Measurements from ENCODE around the gene CALHM1. TPM values are rescaled to one million over a fixed set of nuclear protein-coding genes. Genes with fewer than 3 reads are reported as not detected.

The CALHM1 gene
- total RNA-seq, 1 donor from 2014 or later = not detected

DNA sequence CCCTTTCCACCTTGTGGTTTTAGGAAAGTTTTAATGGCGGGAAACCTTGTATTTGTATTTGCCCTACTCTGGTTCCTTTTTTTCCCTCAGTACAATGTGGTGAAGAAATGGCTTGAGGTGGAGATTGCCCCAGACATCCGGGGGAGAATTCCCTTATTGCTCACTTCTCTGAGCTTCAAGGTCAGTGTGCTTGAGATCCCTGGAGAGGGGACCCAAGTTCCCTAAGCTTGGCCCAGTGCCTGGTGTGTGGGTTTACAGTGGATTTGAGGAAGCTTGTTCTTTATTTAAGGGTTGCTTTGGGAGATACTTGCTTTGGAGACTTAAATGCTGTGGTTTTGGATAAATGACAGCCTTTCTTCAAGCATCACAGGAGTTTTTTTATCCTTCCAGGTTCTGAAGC, 24.8 kb downstream of the CALHM1 start:
- DNase-seq (ENCODE audit: extremely low spot score, unreplicated experiment) = no peak
- Mint-ChIP-seq H3K4me1 (ENCODE audit: unreplicated experiment) (no peaks in the 10 kb centered on the region), H3K27me3 (ENCODE audit: unreplicated experiment) (no peaks in the 10 kb centered on the region), H3K4me3 (ENCODE audit: unreplicated experiment) (no peak overlapping the region), H3K27ac (ENCODE audit: unreplicated experiment) (no peak overlapping the region), H3K9me3 (ENCODE audit: unreplicated experiment) (no peaks in the 10 kb centered on the region), H3K36me3 (ENCODE audit: unreplicated experiment) (peaks cover 53% of the 10 kb centered on the region)
- TF ChIP-seq, protein P1, sequence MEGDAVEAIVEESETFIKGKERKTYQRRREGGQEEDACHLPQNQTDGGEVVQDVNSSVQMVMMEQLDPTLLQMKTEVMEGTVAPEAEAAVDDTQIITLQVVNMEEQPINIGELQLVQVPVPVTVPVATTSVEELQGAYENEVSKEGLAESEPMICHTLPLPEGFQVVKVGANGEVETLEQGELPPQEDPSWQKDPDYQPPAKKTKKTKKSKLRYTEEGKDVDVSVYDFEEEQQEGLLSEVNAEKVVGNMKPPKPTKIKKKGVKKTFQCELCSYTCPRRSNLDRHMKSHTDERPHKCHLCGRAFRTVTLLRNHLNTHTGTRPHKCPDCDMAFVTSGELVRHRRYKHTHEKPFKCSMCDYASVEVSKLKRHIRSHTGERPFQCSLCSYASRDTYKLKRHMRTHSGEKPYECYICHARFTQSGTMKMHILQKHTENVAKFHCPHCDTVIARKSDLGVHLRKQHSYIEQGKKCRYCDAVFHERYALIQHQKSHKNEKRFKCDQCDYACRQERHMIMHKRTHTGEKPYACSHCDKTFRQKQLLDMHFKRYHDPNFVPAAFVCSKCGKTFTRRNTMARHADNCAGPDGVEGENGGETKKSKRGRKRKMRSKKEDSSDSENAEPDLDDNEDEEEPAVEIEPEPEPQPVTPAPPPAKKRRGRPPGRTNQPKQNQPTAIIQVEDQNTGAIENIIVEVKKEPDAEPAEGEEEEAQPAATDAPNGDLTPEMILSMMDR (IDR thresholded peaks at IDR 0.05) = no peak

DNA sequence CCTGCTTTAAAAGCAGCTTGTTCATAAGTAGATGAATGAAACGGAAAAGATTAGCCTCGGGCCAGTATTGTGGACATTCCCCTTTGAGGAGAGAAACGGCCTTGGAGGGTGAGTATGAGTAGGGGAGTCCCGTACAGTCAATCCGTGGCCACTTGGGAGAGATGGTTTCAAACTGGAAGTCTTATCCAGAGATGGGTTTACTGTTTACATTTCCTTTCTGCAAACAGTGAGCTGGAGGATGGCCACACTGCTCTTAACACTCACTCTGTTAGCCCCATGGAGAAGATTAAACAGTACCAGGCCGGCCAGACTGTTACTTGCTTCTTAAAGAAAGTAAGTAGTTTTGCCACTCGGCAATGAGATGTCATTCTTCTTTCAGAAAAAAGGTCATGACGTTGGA, 26.8 kb downstream of the CALHM1 start:
- Mint-ChIP-seq H3K27ac (ENCODE audit: unreplicated experiment) (no peak overlapping the region), H3K4me1 (ENCODE audit: unreplicated experiment) (no peaks in the 10 kb centered on the region), H3K27me3 (ENCODE audit: unreplicated experiment) (no peaks in the 10 kb centered on the region), H3K36me3 (ENCODE audit: unreplicated experiment) (peaks cover 50% of the 10 kb centered on the region), H3K4me3 (ENCODE audit: unreplicated experiment) (no peak overlapping the region), H3K9me3 (ENCODE audit: unreplicated experiment) (no peaks in the 10 kb centered on the region)
- TF ChIP-seq, protein P1 (IDR thresholded peaks at IDR 0.05) = no peak
- no peak for DNase-seq (ENCODE audit: extremely low spot score, unreplicated experiment)

DNA sequence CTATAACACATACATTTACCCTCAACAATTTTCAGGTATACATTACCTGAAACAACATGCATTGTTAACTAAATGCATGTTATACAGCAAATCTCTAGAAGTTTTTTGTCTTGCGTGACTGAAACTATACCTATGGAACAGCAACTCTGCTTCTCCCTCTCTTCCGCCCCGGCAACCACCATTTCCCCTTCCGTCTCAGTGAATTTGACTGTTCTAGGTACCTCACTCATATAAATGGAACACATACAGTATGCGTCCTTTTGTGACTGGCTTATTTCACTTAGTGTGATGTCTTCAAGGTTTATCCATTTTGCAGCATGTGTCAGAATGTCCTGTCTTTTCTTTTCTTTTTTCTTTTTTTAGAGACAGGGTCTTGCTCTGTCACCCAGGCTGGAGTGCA, 29.1 kb downstream of the CALHM1 start:
- no peaks in the 10 kb centered on the region for H3K4me1 Mint-ChIP-seq (ENCODE audit: unreplicated experiment)
- no peaks in the 10 kb centered on the region for H3K9me3 Mint-ChIP-seq (ENCODE audit: unreplicated experiment)
- H3K36me3 Mint-ChIP-seq (ENCODE audit: unreplicated experiment) = peaks cover 53% of the 10 kb centered on the region
- TF ChIP-seq, protein P1 (IDR thresholded peaks at IDR 0.05) = no peak
- H3K4me3 Mint-ChIP-seq (ENCODE audit: unreplicated experiment) = no peak overlapping the region
- H3K27ac Mint-ChIP-seq (ENCODE audit: unreplicated experiment) = no peak overlapping the region
- H3K27me3 Mint-ChIP-seq (ENCODE audit: unreplicated experiment) = no peaks in the 10 kb centered on the region
- no peak for DNase-seq (ENCODE audit: extremely low spot score, unreplicated experiment)

DNA sequence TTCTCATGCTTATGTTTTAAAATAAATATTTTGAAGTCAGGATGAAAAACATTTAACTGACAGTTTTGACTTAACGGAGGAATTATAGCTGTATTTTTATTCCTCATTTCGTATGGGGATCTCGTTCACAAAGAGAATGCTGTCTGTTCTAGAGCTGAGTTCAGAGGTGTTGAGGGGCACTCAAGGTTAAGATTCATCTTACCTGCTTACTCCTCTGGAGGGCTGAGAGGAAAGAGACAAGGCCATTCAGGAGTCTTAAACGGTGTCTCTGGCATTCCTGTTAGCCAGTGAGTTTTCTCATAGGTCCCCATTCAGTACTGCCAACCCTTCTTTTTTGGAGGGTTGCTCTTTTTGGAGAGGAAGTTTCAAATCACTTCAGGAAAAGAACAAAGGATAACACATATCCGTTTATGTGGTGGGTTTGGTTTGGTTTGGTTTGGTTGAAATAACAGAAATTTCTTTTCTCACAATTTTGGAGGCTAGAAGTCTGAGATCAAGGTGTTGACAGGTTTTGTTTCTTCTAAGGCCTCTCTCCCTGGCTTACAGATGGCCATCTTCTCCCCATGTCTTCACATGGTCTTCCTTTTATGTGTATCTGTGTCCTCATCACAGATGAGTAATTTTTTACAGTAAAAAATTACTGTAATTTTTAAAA, 29.6 kb downstream of the CALHM1 start:
- peaks cover 58% of the 10 kb centered on the region for H3K36me3 Mint-ChIP-seq (ENCODE audit: unreplicated experiment)

DNA sequence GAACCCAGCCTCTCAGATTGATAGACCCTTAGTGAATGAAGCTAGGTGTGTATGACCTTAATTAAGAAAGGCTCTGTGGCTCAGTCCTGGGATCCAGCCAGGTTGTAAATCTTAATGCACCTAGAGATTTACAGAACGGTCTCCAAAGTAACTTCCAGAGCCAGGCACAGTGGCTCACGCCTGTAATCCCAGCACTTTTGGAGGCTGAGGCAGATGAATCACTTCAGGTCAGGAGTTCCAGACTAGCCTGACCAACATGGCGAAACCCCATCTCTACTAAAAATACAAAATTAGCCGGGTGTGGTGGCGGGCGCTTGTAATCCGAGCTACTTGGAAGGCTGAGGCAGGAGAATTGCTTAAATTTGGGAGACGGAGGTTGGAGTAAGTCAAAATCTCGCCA, 30.8 kb downstream of the CALHM1 start:
- no peaks in the 10 kb centered on the region for H3K9me3 Mint-ChIP-seq (ENCODE audit: unreplicated experiment)
- H3K27me3 Mint-ChIP-seq (ENCODE audit: unreplicated experiment) = no peaks in the 10 kb centered on the region
- no peaks in the 10 kb centered on the region for H3K4me1 Mint-ChIP-seq (ENCODE audit: unreplicated experiment)
- H3K4me3 Mint-ChIP-seq (ENCODE audit: unreplicated experiment) = no peak overlapping the region
- no peak overlapping the region for H3K27ac Mint-ChIP-seq (ENCODE audit: unreplicated experiment)
- peaks cover 64% of the 10 kb centered on the region for H3K36me3 Mint-ChIP-seq (ENCODE audit: unreplicated experiment)
- TF ChIP-seq, protein P1 (IDR thresholded peaks at IDR 0.05) = no peak
- no peak for DNase-seq (ENCODE audit: extremely low spot score, unreplicated experiment)

More for the DNA sequence above, 29.6 kb downstream of the CALHM1 start:
- H3K4me3 Mint-ChIP-seq (ENCODE audit: unreplicated experiment) = no peak overlapping the region
- no peak for DNase-seq (ENCODE audit: extremely low spot score, unreplicated experiment)
- no peaks in the 10 kb centered on the region for H3K4me1 Mint-ChIP-seq (ENCODE audit: unreplicated experiment)
- H3K9me3 Mint-ChIP-seq (ENCODE audit: unreplicated experiment) = no peaks in the 10 kb centered on the region
- TF ChIP-seq, protein P1 (IDR thresholded peaks at IDR 0.05) = no peak
- H3K27ac Mint-ChIP-seq (ENCODE audit: unreplicated experiment) = no peak overlapping the region
- no peaks in the 10 kb centered on the region for H3K27me3 Mint-ChIP-seq (ENCODE audit: unreplicated experiment)

Data from osteocyte (in vitro differentiated cells).